ENCODE data around the gene PLA2G12B.

Gene PLA2G12B

GRCh38 chr10:72943498-72944234 is 10.9 kb downstream of the PLA2G12B start:
- no peak for TF ChIP-seq CTCF (IDR thresholded peaks at IDR 0.05; ENCODE audit: borderline replicate concordance, control extremely low read depth, extremely low read depth, insufficient read depth, missing control alignments)
- DNase-seq (ENCODE audit: low spot score) = no peak
- in situ Hi-C loops (cut with MboI; ENCODE audit: low sequenced_read_pairs, unreplicated experiment) = no loop called here

- no peak for TF ChIP-seq CTCF (IDR thresholded peaks at IDR 0.05; ENCODE audit: borderline replicate concordance, control extremely low read depth, extremely low read depth, insufficient read depth, missing control alignments)
- DNase-seq (ENCODE audit: low spot score) = no peak
These were observed 19.2 kb downstream of the PLA2G12B start for GRCh38 chr10:72935361-72935760.

GRCh38 chr10:72932259-72933015 is 22.2 kb downstream of the PLA2G12B start:
- in situ Hi-C loops (cut with MboI; ENCODE audit: low sequenced_read_pairs, unreplicated experiment) = no loop called here
- DNase-seq (ENCODE audit: low spot score) = no peak
- TF ChIP-seq CTCF (IDR thresholded peaks at IDR 0.05; ENCODE audit: borderline replicate concordance, control extremely low read depth, extremely low read depth, insufficient read depth, missing control alignments) = no peak

More at GRCh38 chr10:72935361-72935760, 19.2 kb downstream of the PLA2G12B start:
- in situ Hi-C loops (cut with MboI; ENCODE audit: low sequenced_read_pairs, unreplicated experiment) = no loop called here

GRCh38 chr10:72930276-72930675 is 24.3 kb downstream of the PLA2G12B start:
- DNase-seq (ENCODE audit: low spot score) = no peak
- in situ Hi-C loops (cut with MboI; ENCODE audit: low sequenced_read_pairs, unreplicated experiment) = no loop called here
- TF ChIP-seq CTCF (IDR thresholded peaks at IDR 0.05; ENCODE audit: borderline replicate concordance, control extremely low read depth, extremely low read depth, insufficient read depth, missing control alignments) = no peak

- no peak for TF ChIP-seq CTCF (IDR thresholded peaks at IDR 0.05; ENCODE audit: borderline replicate concordance, control extremely low read depth, extremely low read depth, insufficient read depth, missing control alignments)
- no peak for DNase-seq (ENCODE audit: low spot score)
- in situ Hi-C loops (cut with MboI; ENCODE audit: low sequenced_read_pairs, unreplicated experiment) = no loop called here
These were observed 25.8 kb downstream of the PLA2G12B start for GRCh38 chr10:72928798-72929197.

GRCh38 chr10:72927485-72927884 is 27.1 kb downstream of the PLA2G12B start:
- DNase-seq (ENCODE audit: low spot score) = no peak
- no peak for TF ChIP-seq CTCF (IDR thresholded peaks at IDR 0.05; ENCODE audit: borderline replicate concordance, control extremely low read depth, extremely low read depth, insufficient read depth, missing control alignments)
- in situ Hi-C loops (cut with MboI; ENCODE audit: low sequenced_read_pairs, unreplicated experiment) = no loop called here

Data from GM13976 (cell line).